PFSK-1 (cell line): ENCODE results near the gene ZNF641.

ENCODE experiments used
- FOXP2 ChIP-seq: optimal IDR thresholded peaks from 2 replicates; pipeline ENCODE3; 2011; ENCODE audit warnings: borderline replicate concordance, control low read depth, inconsistent platforms; ENCODE audit not compliant: insufficient read depth; ENCODE audit errors: extremely low read length, extremely low read depth
- POLR2AphosphoS5 ChIP-seq: IDR thresholded peaks from 2 replicates; pipeline ENCODE4 v1.6.1; 2012; ENCODE audit warnings: low read depth, mild to moderate bottlenecking, control low read depth, low read length, moderate library complexity
- REST ChIP-seq, 2 experiments: IDR thresholded peaks; 2 replicates each; pipeline versions ENCODE4 v1.6.1 to v1.8.0; 2011 to 2012; ENCODE audit warnings: low read depth in 2 of 2, low read length in 2 of 2, control low read depth in 1 of 2, inconsistent platforms in 1 of 2, mild to moderate bottlenecking in 1 of 2, moderate library complexity in 1 of 2; ENCODE audit not compliant: insufficient read depth in 1 of 2
- SIN3A ChIP-seq: IDR thresholded peaks from 2 replicates; pipeline ENCODE4 v1.6.1; 2012; ENCODE audit warnings: mild to moderate bottlenecking, low read length, moderate library complexity, borderline replicate concordance; ENCODE audit not compliant: insufficient read depth
- TAF1 ChIP-seq: IDR thresholded peaks from 2 replicates; pipeline ENCODE4 v1.6.1; 2012; ENCODE audit warnings: low read length, control low read depth, borderline replicate concordance; ENCODE audit not compliant: insufficient read depth

Gene ZNF641

GRCh38 chr12:48292040-48292439 lies 58.7 kb downstream of the ZNF641 start:
- TF ChIP-seq SIN3A (no peak), REST (IDR thresholded peaks at IDR 0.05; ENCODE audit: insufficient read depth in 1 of 2, low read depth in 2 of 2, low read length in 2 of 2) (no peak), POLR2AphosphoS5 (no peak), TAF1 (no peak), FOXP2 (no peak)

- no peak for TF ChIP-seq POLR2AphosphoS5
- TF ChIP-seq TAF1: no peak
- TF ChIP-seq REST (IDR thresholded peaks at IDR 0.05; ENCODE audit: insufficient read depth in 1 of 2, low read depth in 2 of 2, low read length in 2 of 2): no peak
- TF ChIP-seq SIN3A: no peak
- no peak for TF ChIP-seq FOXP2
These were observed 59.2 kb downstream of the ZNF641 start for GRCh38 chr12:48291511-48291910.

- no peak for TF ChIP-seq SIN3A
- TF ChIP-seq POLR2AphosphoS5: no peak
- TF ChIP-seq REST (IDR thresholded peaks at IDR 0.05; ENCODE audit: insufficient read depth in 1 of 2, low read depth in 2 of 2, low read length in 2 of 2): no peak
- no peak for TF ChIP-seq TAF1
- no peak for TF ChIP-seq FOXP2
These were observed 62.1 kb downstream of the ZNF641 start for GRCh38 chr12:48288387-48289268.
